Measurements from ENCODE around the gene NAB2. TPM values are rescaled to one million over a fixed set of nuclear protein-coding genes. Genes with fewer than 3 reads are reported as not detected.

NAB2 gene
- total and polyA plus RNA-seq, 9 of the 15 experiments (the other 6 are each of a cell fraction or from before 2014, with no cell fraction given), result 0.45 to 40.9 (median 20.4) TPM

DNA sequence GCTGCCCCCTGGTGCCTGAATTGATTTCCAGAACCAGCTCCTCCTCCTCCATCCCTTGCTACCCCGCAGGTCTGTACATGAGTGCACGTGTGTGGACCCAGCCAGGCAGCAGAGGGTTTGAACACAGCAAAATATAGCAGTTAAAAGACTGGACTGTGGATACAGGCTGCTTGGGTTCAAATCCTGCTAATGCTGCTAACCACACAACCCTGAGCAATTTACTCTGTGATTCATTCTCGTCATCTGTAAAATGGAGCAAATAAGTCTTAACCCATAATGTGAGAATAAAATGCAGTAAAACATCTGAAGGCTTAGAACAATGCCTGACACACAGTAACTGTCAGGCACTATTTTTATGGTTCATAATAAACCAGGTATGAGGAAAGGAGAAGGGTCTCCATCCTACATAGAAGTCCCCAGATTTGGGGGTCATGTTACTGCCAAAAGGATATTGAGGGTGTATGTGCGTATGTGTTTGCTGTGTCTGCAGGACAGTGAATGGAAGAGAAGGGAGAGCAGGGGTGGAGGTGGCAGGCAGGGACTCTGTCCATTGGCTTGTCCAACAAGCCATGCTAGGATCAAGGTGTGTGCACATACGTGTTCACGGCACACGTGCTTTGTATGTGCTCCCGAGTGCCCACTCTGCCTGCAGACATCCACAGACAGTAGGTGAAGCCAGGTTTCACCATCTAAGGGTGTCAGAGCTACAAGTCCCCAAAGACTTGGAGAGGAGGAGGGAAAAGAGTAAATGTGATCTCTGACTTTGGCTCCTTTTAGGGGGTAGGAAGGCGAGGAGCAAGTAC lies 23.8 kb downstream of the NAB2 start:
- ATAC-seq (no peak; the same call in 2 of the 3 replicates), DNase-seq (ENCODE audit: extremely low read depth in 1 of 4, low spot score in 3 of 4) (no peak), FAIRE-seq (no peak)
- WGBS (ENCODE audit: insufficient coverage, low coverage, missing lambda C conversion rate), result 43% methylated on average over 9 of the region's 9 CpGs
- peak overlapping the region; percentile 93 for H2AFZ ChIP-seq (ENCODE audit: low read depth, low read length)
- intact Hi-C loops (cut with micrococcal nuclease), result loop anchor here (1.0 to 5.0 kb wide), 4 partner anchors 43 to 270 kb away; no protein-coding TSS in a partner anchor
- H3K9me1 ChIP-seq (ENCODE audit: control insufficient read depth, insufficient read depth, low read length), result no peaks in the 10 kb centered on the region
- no peaks in the 10 kb centered on the region for H3K27me3 ChIP-seq (ENCODE audit: control insufficient read depth in 2 of 2, insufficient read depth in 2 of 2, low read length in 2 of 2)
- no TSS peak for BruUV-seq (replicated peaks)
- H3K9ac ChIP-seq (ENCODE audit: insufficient read depth in 1 of 2, low read depth in 2 of 2, low read length in 2 of 2), result peak overlapping the region; percentile 81 to 92; a peak in 3 of 4 replicates
- ChIA-PET POLR2A (interaction anchor here (0.6 to 2.5 kb wide), 17 partner anchors 9 to 467 kb away, joined by 3 to 32 read pairs (median 4); partner anchors contain the start of gene NEMP1), CTCF (ENCODE audit: low intra/inter-chr PET ratio) (interaction anchor here (1.0 to 3.4 kb wide), 6 partner anchors 25 to 125 kb away, joined by 3 to 73 read pairs (median 4); partner anchors contain the start of gene NEMP1)
- H4K20me1 ChIP-seq (replicated peaks; ENCODE audit: control insufficient read depth, insufficient read depth, low read length), result no peaks in the 10 kb centered on the region; the same call in 1 of the 2 replicates
- H3K27ac ChIP-seq (ENCODE audit: extremely low read depth, low read depth, low read length), result peak overlapping the region; percentile 91
- H3K9me3 ChIP-seq (replicated peaks; ENCODE audit: control insufficient read depth, insufficient read depth, low read depth, low read length), result no peaks in the 10 kb centered on the region
- peak overlapping the region; percentile 97 for H3K4me2 ChIP-seq (ENCODE audit: insufficient read depth, low read length)
- H3K79me2 ChIP-seq (ENCODE audit: control insufficient read depth, insufficient read depth, low read length), result peaks cover 12% of the 10 kb centered on the region; the same call in 2 of the 3 replicates
- in situ Hi-C loops (cut with MboI), result loop anchor here (5.0 kb wide), 2 partner anchors 45 to 105 kb away; partner anchors contain the start of gene ZBTB39
- H3K4me3 ChIP-seq, result peak overlapping the region; percentile 48
- peaks cover 33% of the 10 kb centered on the region in 2 experiments; a peak in 4 of 5 replicates for H3K4me1 ChIP-seq (replicated peaks in 1 of 2; ENCODE audit: control insufficient read depth in 2 of 2, insufficient read depth in 2 of 2, low read length in 2 of 2)
- H3K36me3 ChIP-seq (ENCODE audit: control insufficient read depth, insufficient read depth, low read length), result no peaks in the 10 kb centered on the region
- TF ChIP-seq, protein P1, sequence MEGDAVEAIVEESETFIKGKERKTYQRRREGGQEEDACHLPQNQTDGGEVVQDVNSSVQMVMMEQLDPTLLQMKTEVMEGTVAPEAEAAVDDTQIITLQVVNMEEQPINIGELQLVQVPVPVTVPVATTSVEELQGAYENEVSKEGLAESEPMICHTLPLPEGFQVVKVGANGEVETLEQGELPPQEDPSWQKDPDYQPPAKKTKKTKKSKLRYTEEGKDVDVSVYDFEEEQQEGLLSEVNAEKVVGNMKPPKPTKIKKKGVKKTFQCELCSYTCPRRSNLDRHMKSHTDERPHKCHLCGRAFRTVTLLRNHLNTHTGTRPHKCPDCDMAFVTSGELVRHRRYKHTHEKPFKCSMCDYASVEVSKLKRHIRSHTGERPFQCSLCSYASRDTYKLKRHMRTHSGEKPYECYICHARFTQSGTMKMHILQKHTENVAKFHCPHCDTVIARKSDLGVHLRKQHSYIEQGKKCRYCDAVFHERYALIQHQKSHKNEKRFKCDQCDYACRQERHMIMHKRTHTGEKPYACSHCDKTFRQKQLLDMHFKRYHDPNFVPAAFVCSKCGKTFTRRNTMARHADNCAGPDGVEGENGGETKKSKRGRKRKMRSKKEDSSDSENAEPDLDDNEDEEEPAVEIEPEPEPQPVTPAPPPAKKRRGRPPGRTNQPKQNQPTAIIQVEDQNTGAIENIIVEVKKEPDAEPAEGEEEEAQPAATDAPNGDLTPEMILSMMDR (IDR thresholded peaks at IDR 0.05 in 2 of 3, conservative IDR thresholded peaks at IDR 0.05 in 1 of 3; ENCODE audit: insufficient read depth in 2 of 3, low read depth in 1 of 3, low read length in 3 of 3), result peak in 2 of 3 experiments; percentile 89 to 93; a peak in 5 of 6 replicates
- no peak for TF ChIP-seq HMG20B (CRISPR knock-in tag; IDR thresholded peaks at IDR 0.05)
- TF ChIP-seq MCM2 (IDR thresholded peaks at IDR 0.05; ENCODE audit: low read depth), result no peak
- TF ChIP-seq NRF1 (conservative IDR thresholded peaks at IDR 0.05 in 1 of 2, IDR thresholded peaks at IDR 0.05 in 1 of 2), result no peak
- no peak for TF ChIP-seq MEIS2 (IDR thresholded peaks at IDR 0.05; ENCODE audit: partially characterized antibody)
- no peak for TF ChIP-seq CBX8 (IDR thresholded peaks at IDR 0.05; ENCODE audit: borderline replicate concordance, extremely low read depth, low read depth, low read length, poor library complexity, severe bottlenecking)
- TF ChIP-seq, protein P2, sequence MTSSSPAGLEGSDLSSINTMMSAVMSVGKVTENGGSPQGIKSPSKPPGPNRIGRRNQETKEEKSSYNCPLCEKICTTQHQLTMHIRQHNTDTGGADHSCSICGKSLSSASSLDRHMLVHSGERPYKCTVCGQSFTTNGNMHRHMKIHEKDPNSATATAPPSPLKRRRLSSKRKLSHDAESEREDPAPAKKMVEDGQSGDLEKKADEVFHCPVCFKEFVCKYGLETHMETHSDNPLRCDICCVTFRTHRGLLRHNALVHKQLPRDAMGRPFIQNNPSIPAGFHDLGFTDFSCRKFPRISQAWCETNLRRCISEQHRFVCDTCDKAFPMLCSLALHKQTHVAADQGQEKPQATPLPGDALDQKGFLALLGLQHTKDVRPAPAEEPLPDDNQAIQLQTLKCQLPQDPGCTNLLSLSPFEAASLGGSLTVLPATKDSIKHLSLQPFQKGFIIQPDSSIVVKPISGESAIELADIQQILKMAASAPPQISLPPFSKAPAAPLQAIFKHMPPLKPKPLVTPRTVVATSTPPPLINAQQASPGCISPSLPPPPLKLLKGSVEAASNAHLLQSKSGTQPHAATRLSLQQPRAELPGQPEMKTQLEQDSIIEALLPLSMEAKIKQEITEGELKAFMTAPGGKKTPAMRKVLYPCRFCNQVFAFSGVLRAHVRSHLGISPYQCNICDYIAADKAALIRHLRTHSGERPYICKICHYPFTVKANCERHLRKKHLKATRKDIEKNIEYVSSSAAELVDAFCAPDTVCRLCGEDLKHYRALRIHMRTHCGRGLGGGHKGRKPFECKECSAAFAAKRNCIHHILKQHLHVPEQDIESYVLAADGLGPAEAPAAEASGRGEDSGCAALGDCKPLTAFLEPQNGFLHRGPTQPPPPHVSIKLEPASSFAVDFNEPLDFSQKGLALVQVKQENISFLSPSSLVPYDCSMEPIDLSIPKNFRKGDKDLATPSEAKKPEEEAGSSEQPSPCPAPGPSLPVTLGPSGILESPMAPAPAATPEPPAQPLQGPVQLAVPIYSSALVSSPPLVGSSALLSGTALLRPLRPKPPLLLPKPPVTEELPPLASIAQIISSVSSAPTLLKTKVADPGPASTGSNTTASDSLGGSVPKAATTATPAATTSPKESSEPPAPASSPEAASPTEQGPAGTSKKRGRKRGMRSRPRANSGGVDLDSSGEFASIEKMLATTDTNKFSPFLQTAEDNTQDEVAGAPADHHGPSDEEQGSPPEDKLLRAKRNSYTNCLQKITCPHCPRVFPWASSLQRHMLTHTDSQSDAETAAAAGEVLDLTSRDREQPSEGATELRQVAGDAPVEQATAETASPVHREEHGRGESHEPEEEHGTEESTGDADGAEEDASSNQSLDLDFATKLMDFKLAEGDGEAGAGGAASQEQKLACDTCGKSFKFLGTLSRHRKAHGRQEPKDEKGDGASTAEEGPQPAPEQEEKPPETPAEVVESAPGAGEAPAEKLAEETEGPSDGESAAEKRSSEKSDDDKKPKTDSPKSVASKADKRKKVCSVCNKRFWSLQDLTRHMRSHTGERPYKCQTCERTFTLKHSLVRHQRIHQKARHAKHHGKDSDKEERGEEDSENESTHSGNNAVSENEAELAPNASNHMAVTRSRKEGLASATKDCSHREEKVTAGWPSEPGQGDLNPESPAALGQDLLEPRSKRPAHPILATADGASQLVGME (CRISPR knock-in tag; IDR thresholded peaks at IDR 0.05), result 0 out of 2 replicates have a peak, but pooled peaks have one; percentile 32
- 0 out of 2 replicates have a peak, but pooled peaks have one; percentile 29 for TF ChIP-seq ZSCAN32 (CRISPR knock-in tag; IDR thresholded peaks at IDR 0.05)
- TF ChIP-seq TFAM (CRISPR knock-in tag; conservative IDR thresholded peaks at IDR 0.05), result no peak
- no peak for TF ChIP-seq ELF2 (CRISPR knock-in tag; IDR thresholded peaks at IDR 0.05)
- no peak for TF ChIP-seq POLR2H (tag; IDR thresholded peaks at IDR 0.05; ENCODE audit: low read depth)
- no peak for TF ChIP-seq HMGN3 (IDR thresholded peaks at IDR 0.05; ENCODE audit: borderline replicate concordance, extremely low read depth, insufficient read length, low read depth, low read length)

Data from K562 (cell line).